OCI-M2 (cell line): ENCODE measurements around the gene ACY1.

Experiments
- DNase-seq: peaks from one replicate; lab custom pipeline; 2025; ENCODE audit not compliant: unreplicated experiment; lab: John Stamatoyannopoulos, UW

The ACY1 gene

GRCh38 chr3:52004163-52004787 is 20.9 kb downstream of the ACY1 start:
- no peak for DNase-seq

- no peak for DNase-seq
Measured at GRCh38 chr3:52004906-52005395, 21.6 kb downstream of the ACY1 start.

- DNase-seq, result no peak
Measured at GRCh38 chr3:52005571-52005986, 22.2 kb downstream of the ACY1 start.

- no peak for DNase-seq
Measured at GRCh38 chr3:52006017-52006819, 22.9 kb downstream of the ACY1 start.

- no peak for DNase-seq
Measured at GRCh38 chr3:52006820-52007133, 23.4 kb downstream of the ACY1 start.

- DNase-seq, result no peak
Measured at GRCh38 chr3:52007291-52007690, 24.0 kb downstream of the ACY1 start.

GRCh38 chr3:52010431-52010830 is 27.1 kb downstream of the ACY1 start:
- DNase-seq, result no peak

- DNase-seq, result no peak
Measured at GRCh38 chr3:52012699-52013098, 29.4 kb downstream of the ACY1 start.

- DNase-seq, result no peak
Measured at GRCh38 chr3:52013802-52014598, 30.7 kb downstream of the ACY1 start.

GRCh38 chr3:52014613-52015012 is 31.3 kb downstream of the ACY1 start:
- no peak for DNase-seq

- DNase-seq, result no peak
Measured at GRCh38 chr3:52015438-52016228, 32.3 kb downstream of the ACY1 start.

- no peak for DNase-seq
Measured at GRCh38 chr3:52017586-52017985, 34.3 kb downstream of the ACY1 start.

GRCh38 chr3:52018319-52019000 is 35.1 kb downstream of the ACY1 start:
- no peak for DNase-seq

- DNase-seq, result no peak
Measured at GRCh38 chr3:52019352-52020080, 36.2 kb downstream of the ACY1 start.

GRCh38 chr3:52020796-52021195 is 37.5 kb downstream of the ACY1 start:
- DNase-seq, result no peak

GRCh38 chr3:52021489-52022268 is 38.3 kb downstream of the ACY1 start:
- DNase-seq, result no peak

GRCh38 chr3:52022323-52023100 is 39.2 kb downstream of the ACY1 start:
- DNase-seq, result no peak

- DNase-seq, result no peak
Measured at GRCh38 chr3:52023101-52023770, 39.9 kb downstream of the ACY1 start.
